GM23338 (cell line): ENCODE results near the gene PMPCB.

Experiments
- CREB1 ChIP-seq: fragments of 250-450 bp; sonication (Bioruptor Pico); IDR thresholded peaks from 2 replicates; pipeline ENCODE4 v1.5.0; 2020; ENCODE audit warnings: low read depth, mild to moderate bottlenecking, moderate library complexity
- CTCF ChIP-seq, 2 experiments: fragments of 200-600 bp in 1 of 2; sonication (generic) in 1 of 2; conservative IDR thresholded peaks; 2 replicates each; pipeline versions ENCODE4 v1.5.1 to v1.6.1; 2016 to 2017; ENCODE audit warnings: antibody characterized with exemption in 2 of 2, low read depth in 2 of 2, mild to moderate bottlenecking in 2 of 2, moderate library complexity in 1 of 2
- EZH2 ChIP-seq: fragments of 200-600 bp; sonication (generic); IDR thresholded peaks from one replicate; pipeline ENCODE4 v1.8.0; 2017; ENCODE audit warnings: antibody characterized with exemption, mild to moderate bottlenecking, low read depth; ENCODE audit not compliant: unreplicated experiment
- EZH2phosphoT487 ChIP-seq: fragments of 200-600 bp; sonication (generic); IDR thresholded peaks from one replicate; pipeline ENCODE4 v1.8.1; 2018; ENCODE audit warnings: antibody characterized with exemption; ENCODE audit not compliant: unreplicated experiment
- JUNB ChIP-seq: IDR thresholded peaks from one replicate; pipeline ENCODE4 v1.6.1; 2016; ENCODE audit warnings: antibody characterized with exemption; ENCODE audit not compliant: unreplicated experiment
- POLR2AphosphoS5 ChIP-seq: IDR thresholded peaks from 2 replicates; pipeline ENCODE4 v1.6.1; 2016; ENCODE audit warnings: antibody characterized with exemption, low read depth
- ZNF331 ChIP-seq: fragments of 250-450 bp; sonication (Bioruptor Pico); IDR thresholded peaks from 2 replicates; pipeline ENCODE4 v1.5.0; 2020; ENCODE audit warnings: low read depth, mild to moderate bottlenecking, moderate library complexity
- TF ChIP-seq, protein P1 (sequence below): IDR thresholded peaks from one replicate; pipeline ENCODE4 v1.6.1; 2018; ENCODE audit warnings: antibody characterized with exemption; ENCODE audit not compliant: unreplicated experiment

GRCh38 chr7:103336761-103337160 is 39.5 kb downstream of the PMPCB start:
- TF ChIP-seq CTCF (conservative IDR thresholded peaks at IDR 0.05; ENCODE audit: low read depth in 2 of 2) = no peak
- TF ChIP-seq EZH2phosphoT487 = no peak
- TF ChIP-seq CREB1 (CRISPR knock-in tag) = no peak
- TF ChIP-seq EZH2 = no peak
- TF ChIP-seq POLR2AphosphoS5 = no peak
- TF ChIP-seq ZNF331 = no peak
- TF ChIP-seq, protein P1, sequence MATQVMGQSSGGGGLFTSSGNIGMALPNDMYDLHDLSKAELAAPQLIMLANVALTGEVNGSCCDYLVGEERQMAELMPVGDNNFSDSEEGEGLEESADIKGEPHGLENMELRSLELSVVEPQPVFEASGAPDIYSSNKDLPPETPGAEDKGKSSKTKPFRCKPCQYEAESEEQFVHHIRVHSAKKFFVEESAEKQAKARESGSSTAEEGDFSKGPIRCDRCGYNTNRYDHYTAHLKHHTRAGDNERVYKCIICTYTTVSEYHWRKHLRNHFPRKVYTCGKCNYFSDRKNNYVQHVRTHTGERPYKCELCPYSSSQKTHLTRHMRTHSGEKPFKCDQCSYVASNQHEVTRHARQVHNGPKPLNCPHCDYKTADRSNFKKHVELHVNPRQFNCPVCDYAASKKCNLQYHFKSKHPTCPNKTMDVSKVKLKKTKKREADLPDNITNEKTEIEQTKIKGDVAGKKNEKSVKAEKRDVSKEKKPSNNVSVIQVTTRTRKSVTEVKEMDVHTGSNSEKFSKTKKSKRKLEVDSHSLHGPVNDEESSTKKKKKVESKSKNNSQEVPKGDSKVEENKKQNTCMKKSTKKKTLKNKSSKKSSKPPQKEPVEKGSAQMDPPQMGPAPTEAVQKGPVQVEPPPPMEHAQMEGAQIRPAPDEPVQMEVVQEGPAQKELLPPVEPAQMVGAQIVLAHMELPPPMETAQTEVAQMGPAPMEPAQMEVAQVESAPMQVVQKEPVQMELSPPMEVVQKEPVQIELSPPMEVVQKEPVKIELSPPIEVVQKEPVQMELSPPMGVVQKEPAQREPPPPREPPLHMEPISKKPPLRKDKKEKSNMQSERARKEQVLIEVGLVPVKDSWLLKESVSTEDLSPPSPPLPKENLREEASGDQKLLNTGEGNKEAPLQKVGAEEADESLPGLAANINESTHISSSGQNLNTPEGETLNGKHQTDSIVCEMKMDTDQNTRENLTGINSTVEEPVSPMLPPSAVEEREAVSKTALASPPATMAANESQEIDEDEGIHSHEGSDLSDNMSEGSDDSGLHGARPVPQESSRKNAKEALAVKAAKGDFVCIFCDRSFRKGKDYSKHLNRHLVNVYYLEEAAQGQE = no peak
- TF ChIP-seq JUNB = no peak
